IMR-90 (cell line): ENCODE measurements around the gene SLC35E3. TPM values are rescaled to one million over a fixed set of nuclear protein-coding genes. Genes with fewer than 3 reads are reported as not detected.

Experiments used
- ATAC-seq: fragments of 200-7000 bp; cut with Tn5 transposase; 2 replicates; pipeline ENCODE4 v1.9.1; 2020; ENCODE audit warnings: low read depth, mild to moderate bottlenecking, moderate library complexity
- BruUV-seq: library from RNA; stranded (reverse); fragments of 400-500 nt; replicated peaks from 2 replicates; lab custom pipeline; 2021; lab: Mats Ljungman, UMichigan
- CTCF ChIA-PET: fragments of 300-600 bp; formaldehyde crosslinking; extraction: SDS; loops from one replicate; lab custom pipeline; 2021; ENCODE audit warnings: antibody characterized with exemption; lab: Yijun Ruan, JAX
- POLR2A ChIA-PET: fragments of 300-600 bp; sonication (Branson Sonifier 250); formaldehyde crosslinking; loops from one replicate; lab custom pipeline; 2022; ENCODE audit warnings: antibody characterized with exemption; ENCODE audit not compliant: unreplicated experiment; lab: Charles Lee
- DNase-seq: peaks from one replicate; pipeline ENCODE4 v3.0.0; 2013
- H2AFZ ChIP-seq: replicated peaks from 2 replicates; pipeline ENCODE3; 2013; ENCODE audit warnings: low read length, mild to moderate bottlenecking; ENCODE audit not compliant: poor library complexity
- H2AK5ac ChIP-seq: 2 replicates; pipeline ENCODE4 v1.6.1; 2013; ENCODE audit warnings: low read depth, low read length, inconsistent platforms
- H2AK9ac ChIP-seq: replicated peaks from 2 replicates; pipeline ENCODE3; 2013; ENCODE audit warnings: mild to moderate bottlenecking, low read depth, low read length, moderate library complexity; ENCODE audit not compliant: poor library complexity
- H2BK120ac ChIP-seq: 2 replicates; pipeline ENCODE4 v1.6.1; 2013; ENCODE audit warnings: low read depth, low read length, inconsistent platforms
- H2BK15ac ChIP-seq: 3 replicates; pipeline ENCODE4 v1.6.1; 2013; ENCODE audit warnings: low read depth, low read length, inconsistent platforms
- H2BK20ac ChIP-seq: 2 replicates; pipeline ENCODE4 v1.6.1; 2013; ENCODE audit warnings: low read depth, mild to moderate bottlenecking, inconsistent platforms, low read length, moderate library complexity
- H2BK5ac ChIP-seq: 2 replicates; pipeline ENCODE4 v1.6.1; 2013; ENCODE audit warnings: mild to moderate bottlenecking, low read depth, low read length, inconsistent platforms; ENCODE audit not compliant: poor library complexity, severe bottlenecking
- H3K14ac ChIP-seq: replicated peaks from 2 replicates; pipeline ENCODE4 v1.6.1; 2013; ENCODE audit warnings: low read depth, low read length, inconsistent platforms
- H3K18ac ChIP-seq: 2 replicates; pipeline ENCODE4 v1.6.1; 2013; ENCODE audit warnings: low read depth, low read length, control low read depth
- H3K23ac ChIP-seq: 2 replicates; pipeline ENCODE4 v1.6.1; 2013; ENCODE audit warnings: low read depth, low read length, inconsistent platforms
- H3K27ac ChIP-seq: 2 replicates; pipeline ENCODE4 v1.5.1; 2013; ENCODE audit warnings: mild to moderate bottlenecking, control low read depth, low read length; ENCODE audit not compliant: insufficient read depth
- H3K27me3 ChIP-seq: 2 replicates; pipeline ENCODE4 v1.6.1; 2013; ENCODE audit warnings: low read length; ENCODE audit not compliant: control insufficient read depth, insufficient read depth
- H3K36me3 ChIP-seq: 2 replicates; pipeline ENCODE4 v1.6.1; 2013; ENCODE audit warnings: low read length, mixed read lengths; ENCODE audit not compliant: control insufficient read depth, insufficient read depth
- H3K4ac ChIP-seq: 2 replicates; pipeline ENCODE4 v1.6.1; 2013; ENCODE audit warnings: low read depth, low read length, inconsistent platforms
- H3K4me1 ChIP-seq: 2 replicates; pipeline ENCODE4 v1.6.1; 2013; ENCODE audit warnings: low read length, mixed read lengths; ENCODE audit not compliant: control insufficient read depth, insufficient read depth
- H3K4me2 ChIP-seq: 2 replicates; pipeline ENCODE4 v1.6.1; 2013; ENCODE audit warnings: low read depth, mild to moderate bottlenecking, control low read depth, low read length, moderate library complexity
- H3K4me3 ChIP-seq: 2 replicates; pipeline ENCODE4 v1.5.1; 2013; ENCODE audit warnings: low read depth, mild to moderate bottlenecking, control low read depth, low read length, moderate library complexity; ENCODE audit not compliant: insufficient read depth
- H3K56ac ChIP-seq: 2 replicates; pipeline ENCODE4 v1.6.1; 2013; ENCODE audit warnings: low read length, inconsistent platforms; ENCODE audit not compliant: insufficient read depth; ENCODE audit errors: extremely low read depth
- H3K79me1 ChIP-seq, 2 experiments: 2 replicates each; pipeline ENCODE4 v1.6.1; 2013; ENCODE audit warnings: low read length in 2 of 2, inconsistent platforms in 1 of 2, low read depth in 1 of 2
- H3K9ac ChIP-seq: 2 replicates; pipeline ENCODE4 v1.6.1; 2013; ENCODE audit warnings: low read depth, low read length, control low read depth
- H3K9me1 ChIP-seq: 2 replicates; pipeline ENCODE4 v1.6.1; 2013; ENCODE audit warnings: low read length, inconsistent platforms; ENCODE audit not compliant: insufficient read depth
- H3K9me3 ChIP-seq: 2 replicates; pipeline ENCODE4 v1.6.1; 2013; ENCODE audit warnings: low read length; ENCODE audit not compliant: control insufficient read depth, insufficient read depth
- H4K20me1 ChIP-seq: 2 replicates; pipeline ENCODE4 v1.6.1; 2013; ENCODE audit warnings: low read length, inconsistent platforms; ENCODE audit not compliant: insufficient read depth
- H4K5ac ChIP-seq: 2 replicates; pipeline ENCODE4 v1.6.1; 2013; ENCODE audit warnings: mild to moderate bottlenecking, low read depth, low read length, control low read depth
- H4K8ac ChIP-seq, 2 experiments: 2 replicates each; pipeline ENCODE4 v1.6.1; 2013; ENCODE audit warnings: low read depth in 2 of 2, low read length in 2 of 2, control low read depth in 1 of 2, inconsistent platforms in 1 of 2
- H4K91ac ChIP-seq: 2 replicates; pipeline ENCODE4 v1.6.1; 2013; ENCODE audit warnings: low read depth, low read length, inconsistent platforms; ENCODE audit not compliant: insufficient read depth
- MAFK ChIP-seq: IDR thresholded peaks from 2 replicates; pipeline ENCODE4 v1.6.1; 2012; ENCODE audit warnings: low read depth, low read length, improper control_type of control experiment
- RCOR1 ChIP-seq: IDR thresholded peaks from 2 replicates; pipeline ENCODE4 v1.6.1; 2012; ENCODE audit warnings: mild to moderate bottlenecking, low read length, improper control_type of control experiment; ENCODE audit not compliant: insufficient replicate concordance
- RFX5 ChIP-seq: IDR thresholded peaks from 2 replicates; pipeline ENCODE4 v1.8.0; 2012; ENCODE audit warnings: low read depth, mild to moderate bottlenecking, low read length, moderate library complexity
- WGBS, 2 experiments: methylation state at CpG; one replicate each; pipeline versions ENCODE4 v1.1.5 to v1.1.7; 2013; ENCODE audit warnings: missing lambda C conversion rate in 2 of 2; ENCODE audit not compliant: insufficient read length in 1 of 2; ENCODE audit errors: extremely low coverage in 2 of 2; 5-methylcytosine and 5-hydroxymethylcytosine counted together
- dilution Hi-C: fragments of 300-500 bp; cut with HindIII; formaldehyde crosslinking; loops from one replicate; pipeline ENCODE4 v1.14.3; 2018; ENCODE audit warnings: low sequenced_read_pairs; ENCODE audit not compliant: unreplicated experiment
- in situ Hi-C: fragments of 300-500 bp; cut with MboI; formaldehyde crosslinking; loops from 3 replicates; pipeline ENCODE4 v1.14.3; 2019; ENCODE audit warnings: low sequenced_read_pairs, inconsistent platforms, mixed read lengths
- intact Hi-C: fragments of 100-400 bp; cut with micrococcal nuclease; formaldehyde crosslinking; loops from 2 replicates; pipeline ENCODE4 v1.10.0; 2022
- polyA plus RNA-seq, 3 experiments: library from polyadenylated mRNA; depleted of rRNA; stranded (reverse); fragments of >200 nt; gene quantifications; 2 replicates each; pipeline ENCODE4 v1.2.3, GENCODE V29; 2012; ENCODE audit warnings: low replicate concordance in 1 of 3
- total RNA-seq: library from RNA; depleted of rRNA; stranded (reverse); fragments of >200 nt; gene quantifications from 2 replicates; pipeline ENCODE4 v1.2.3, GENCODE V29; 2012
- TF ChIP-seq, protein P1 (sequence below): fragments of 150-350 bp; IDR thresholded peaks from 2 replicates; pipeline ENCODE4 v1.6.1; 2017; ENCODE audit warnings: mild to moderate bottlenecking, antibody characterized with exemption, low read length, low read depth

Gene SLC35E3
- total and polyA plus RNA-seq, 2 of the 4 experiments (the other 2 are of a cell fraction): 3.6 to 5.1 TPM

DNA sequence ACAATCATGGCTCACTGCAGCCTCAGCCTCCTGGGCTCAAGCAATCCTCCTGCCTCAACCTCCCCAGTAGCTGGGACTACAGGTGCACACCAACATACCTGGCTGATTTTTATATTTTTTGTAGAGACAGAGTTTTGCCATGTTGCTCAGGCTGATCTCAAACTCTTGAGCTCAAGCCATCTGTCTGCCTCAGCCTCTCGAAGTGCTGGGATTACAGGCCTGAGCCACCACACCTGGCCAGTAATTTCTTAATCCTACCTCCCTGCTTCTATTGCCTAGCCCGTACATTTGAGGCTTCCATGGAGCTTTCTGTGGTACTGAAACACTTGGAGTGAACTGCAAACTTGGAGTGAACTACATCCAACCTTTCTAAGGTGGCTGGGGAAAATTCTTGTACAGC lies 20.7 kb downstream of the SLC35E3 start:
- no peak overlapping the region for H3K4me2 ChIP-seq
- 80% methylated on average over 1 of the region's 2 CpGs; no CpG with 5 or more reads in 1 of the 2 experiments for WGBS, 2 experiments
- dilution Hi-C loops (no loop called here), intact Hi-C loops (no loop called here), in situ Hi-C loops (no loop called here)
- H3K23ac ChIP-seq: no peak overlapping the region
- POLR2A ChIA-PET: interaction anchor here (0.6 kb wide), 2 partner anchors 10 to 1281 kb away, joined by 3 to 11 read pairs; no protein-coding TSS in a partner anchor
- H4K5ac ChIP-seq: no peak overlapping the region
- H3K4me3 ChIP-seq: no peak overlapping the region
- H2AK5ac ChIP-seq: no peak overlapping the region
- H3K18ac ChIP-seq: no peak overlapping the region
- H3K36me3 ChIP-seq: peaks cover 9% of the 10 kb centered on the region
- H3K27me3 ChIP-seq: no peaks in the 10 kb centered on the region
- no peaks in the 10 kb centered on the region for H3K4me1 ChIP-seq
- 0 out of 2 replicates have a peak, but pooled peaks cover 3% of the 10 kb centered on the region for H3K9me1 ChIP-seq
- DNase-seq (no peak), ATAC-seq (no peak)
- no peaks in the 10 kb centered on the region; a peak in 1 of 4 replicates for H3K79me1 ChIP-seq
- no peak overlapping the region for H2AK9ac ChIP-seq
- no TSS peak for BruUV-seq
- H2BK5ac ChIP-seq: no peak overlapping the region
- no peaks in the 10 kb centered on the region for H3K9me3 ChIP-seq
- no peak overlapping the region for H3K56ac ChIP-seq
- H2AFZ ChIP-seq: no peak overlapping the region
- CTCF ChIA-PET: interaction anchor here (0.6 kb wide), 1 partner anchor 22 kb away, joined by 3 read pairs; no protein-coding TSS in a partner anchor
- no peak overlapping the region for H4K8ac ChIP-seq
- H4K91ac ChIP-seq: no peak overlapping the region
- TF ChIP-seq MAFK (no peak), RCOR1 (no peak), RFX5 (no peak)
- TF ChIP-seq, protein P1, sequence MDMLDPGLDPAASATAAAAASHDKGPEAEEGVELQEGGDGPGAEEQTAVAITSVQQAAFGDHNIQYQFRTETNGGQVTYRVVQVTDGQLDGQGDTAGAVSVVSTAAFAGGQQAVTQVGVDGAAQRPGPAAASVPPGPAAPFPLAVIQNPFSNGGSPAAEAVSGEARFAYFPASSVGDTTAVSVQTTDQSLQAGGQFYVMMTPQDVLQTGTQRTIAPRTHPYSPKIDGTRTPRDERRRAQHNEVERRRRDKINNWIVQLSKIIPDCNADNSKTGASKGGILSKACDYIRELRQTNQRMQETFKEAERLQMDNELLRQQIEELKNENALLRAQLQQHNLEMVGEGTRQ: no peak
- no peak overlapping the region for H3K27ac ChIP-seq
- H2BK20ac ChIP-seq: no peak overlapping the region
- no peak overlapping the region for H3K9ac ChIP-seq
- no peak overlapping the region for H3K4ac ChIP-seq
- no peak overlapping the region for H2BK120ac ChIP-seq
- H3K14ac ChIP-seq: no peak overlapping the region
- no peak overlapping the region for H2BK15ac ChIP-seq
- no peaks in the 10 kb centered on the region for H4K20me1 ChIP-seq
